NCI-H1694 (cell line): ENCODE measurements around the gene PACS2.

Source experiments
- DNase-seq: peaks from one replicate; lab custom pipeline; 2025; lab: John Stamatoyannopoulos, UW

The PACS2 gene

DNA sequence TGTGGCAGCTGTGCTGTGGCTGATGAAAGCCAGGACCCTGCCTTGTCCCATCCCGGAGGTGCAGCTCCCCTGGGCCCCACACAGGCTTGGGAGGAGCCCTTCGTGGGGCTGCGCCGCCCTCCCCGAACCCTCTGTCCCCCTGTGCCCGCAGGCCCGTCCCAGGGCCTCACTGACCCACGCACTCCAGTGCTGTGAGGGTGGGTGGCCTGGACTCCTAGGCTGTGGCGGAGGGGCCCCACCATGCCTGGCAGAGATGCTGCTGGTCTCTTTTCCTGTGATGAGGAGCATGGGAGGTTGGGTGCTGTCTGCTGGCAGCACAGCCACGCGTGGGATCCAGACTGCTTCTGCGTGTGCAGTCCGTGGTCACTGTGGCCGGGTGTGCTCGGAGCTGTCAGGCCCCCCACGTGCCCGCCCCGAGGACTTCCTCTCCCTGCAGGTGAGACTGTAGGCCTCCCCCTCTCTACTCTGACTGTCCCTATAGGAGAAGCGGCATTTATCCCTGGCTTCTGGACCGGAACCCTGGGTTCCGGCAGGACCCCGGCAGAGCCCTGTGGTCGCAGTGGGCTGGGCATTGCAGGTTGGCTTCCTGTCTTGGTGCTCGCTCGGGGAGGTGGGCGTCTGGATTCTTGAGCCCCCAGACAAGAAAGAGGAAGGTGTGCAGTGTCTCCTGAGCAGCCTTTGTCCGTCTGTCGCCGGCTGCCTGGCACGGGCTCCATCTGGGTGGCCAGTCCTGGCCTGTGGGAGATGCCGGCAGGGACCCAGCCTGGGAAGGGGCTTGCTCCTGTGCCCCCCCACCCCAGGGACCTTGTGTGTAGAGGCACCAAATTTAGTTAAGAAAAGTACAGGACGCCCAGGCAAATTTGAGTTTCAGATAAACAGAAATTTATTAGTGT, 107.4 kb downstream of the PACS2 start:
- no peak for DNase-seq

DNA sequence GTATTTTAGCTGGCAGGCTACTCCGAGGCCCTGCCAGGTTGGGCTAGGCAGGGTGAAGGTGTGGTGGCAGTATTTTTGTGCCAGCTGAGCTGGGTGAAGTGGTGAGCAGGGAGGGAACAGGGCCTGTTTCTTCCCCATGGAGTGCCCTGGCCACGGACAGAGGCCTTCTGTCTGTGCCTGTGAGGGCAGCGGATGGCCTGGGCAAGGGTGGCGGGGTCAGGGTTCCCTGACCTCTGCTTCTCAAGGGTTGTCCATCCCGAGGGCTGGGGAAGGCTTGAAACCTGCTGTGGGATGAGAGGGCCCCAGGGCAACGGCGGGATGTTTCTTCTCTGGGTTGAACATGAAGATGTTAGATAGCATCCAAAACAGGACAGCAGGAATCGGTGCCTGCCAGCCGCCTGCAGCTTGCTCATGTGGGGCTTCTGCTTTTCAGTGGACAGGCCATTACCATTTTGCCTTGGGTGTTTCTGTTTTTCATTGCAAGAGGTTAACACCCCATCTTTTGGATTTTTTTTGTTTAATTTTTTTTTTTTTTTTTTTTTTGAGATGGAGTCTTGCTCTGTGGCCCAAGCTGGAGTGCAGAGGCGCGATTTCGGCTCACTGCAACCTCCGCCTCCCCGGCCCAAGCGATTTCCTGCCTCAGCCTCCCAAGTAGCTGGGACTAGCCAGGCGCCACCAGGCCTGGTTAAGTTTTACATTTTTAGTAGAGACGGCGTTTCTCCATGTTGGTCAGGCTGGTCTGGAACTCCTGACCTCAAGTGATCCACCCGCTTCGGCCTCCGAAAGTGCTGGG, 108.3 kb downstream of the PACS2 start:
- DNase-seq, result no peak

- DNase-seq, result no peak
These were observed 109.1 kb downstream of the PACS2 start for GRCh38 chr14:105423488-105424195.

DNA sequence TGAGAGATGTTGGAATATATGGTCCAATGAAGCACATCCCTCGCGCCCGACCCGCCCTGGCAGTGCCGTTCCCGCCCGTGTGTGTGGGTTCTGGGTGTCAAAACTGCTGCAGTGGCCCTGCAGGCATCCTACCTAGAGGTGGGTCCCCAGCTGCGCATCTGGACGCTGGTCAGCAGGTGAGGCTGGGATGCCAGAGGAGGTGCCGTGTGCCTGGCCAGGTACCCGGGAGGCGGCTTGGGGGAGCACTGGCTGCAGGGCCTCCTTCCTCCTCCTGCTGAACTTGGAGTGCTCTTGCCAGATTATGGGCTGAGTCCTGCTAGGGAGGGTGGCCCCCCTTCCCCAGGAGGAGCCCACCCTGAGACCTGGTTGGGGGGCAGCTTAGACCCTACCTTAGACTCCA, 110.3 kb downstream of the PACS2 start:
- DNase-seq, result no peak

DNA sequence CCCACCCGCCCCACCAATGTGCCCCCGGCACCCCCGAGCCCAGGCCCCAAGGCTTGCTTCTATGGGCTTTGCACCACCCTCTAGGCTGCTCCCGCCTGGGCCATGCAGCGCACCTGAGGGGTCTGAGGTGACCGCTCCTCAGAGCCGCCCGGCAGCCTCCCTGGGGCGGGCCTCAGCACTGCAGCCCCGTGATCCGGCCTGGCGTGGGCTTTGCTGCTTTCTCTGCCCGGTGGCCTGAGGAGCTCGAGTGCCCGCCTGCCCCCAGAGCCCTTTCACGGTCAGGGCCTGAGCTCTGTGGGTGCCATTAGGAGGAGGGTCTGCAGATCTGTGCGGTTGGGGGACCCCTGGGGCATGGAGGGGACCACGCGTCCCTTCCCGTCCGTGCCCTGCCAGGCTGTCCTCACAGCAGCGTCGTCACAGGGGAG, 111.3 kb downstream of the PACS2 start:
- DNase-seq, result no peak

- no peak for DNase-seq
These were observed 112.0 kb downstream of the PACS2 start for GRCh38 chr14:105426416-105427130.

GRCh38 chr14:105427412-105427811, 112.9 kb downstream of the PACS2 start:
- no peak for DNase-seq

DNA sequence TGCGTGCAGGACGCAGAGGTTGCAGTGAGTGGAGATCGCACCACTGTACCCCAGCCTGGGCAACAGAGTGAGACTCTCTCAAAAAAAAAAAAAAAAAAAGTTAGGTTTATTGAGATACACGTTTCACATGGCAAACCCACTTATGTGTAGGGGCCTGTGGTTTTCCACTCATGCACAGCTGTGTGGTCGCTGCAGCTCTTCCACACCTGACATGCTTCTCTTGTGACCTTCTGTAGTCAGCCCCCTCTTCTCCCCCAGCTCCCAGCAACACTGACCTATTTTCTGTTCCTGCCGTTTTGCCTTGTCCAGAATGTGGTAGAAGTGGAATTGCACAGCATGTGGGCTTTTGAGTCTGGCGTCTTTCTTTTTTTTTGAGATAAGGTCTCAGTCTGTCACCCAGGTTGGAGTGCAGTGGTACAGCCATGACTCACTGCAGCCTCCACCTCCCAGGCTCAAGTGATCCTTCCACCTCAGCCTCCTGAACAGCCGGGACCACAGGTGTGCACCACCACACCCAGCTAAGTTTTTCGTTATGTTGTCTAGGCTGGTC, 113.5 kb downstream of the PACS2 start:
- no peak for DNase-seq

DNA sequence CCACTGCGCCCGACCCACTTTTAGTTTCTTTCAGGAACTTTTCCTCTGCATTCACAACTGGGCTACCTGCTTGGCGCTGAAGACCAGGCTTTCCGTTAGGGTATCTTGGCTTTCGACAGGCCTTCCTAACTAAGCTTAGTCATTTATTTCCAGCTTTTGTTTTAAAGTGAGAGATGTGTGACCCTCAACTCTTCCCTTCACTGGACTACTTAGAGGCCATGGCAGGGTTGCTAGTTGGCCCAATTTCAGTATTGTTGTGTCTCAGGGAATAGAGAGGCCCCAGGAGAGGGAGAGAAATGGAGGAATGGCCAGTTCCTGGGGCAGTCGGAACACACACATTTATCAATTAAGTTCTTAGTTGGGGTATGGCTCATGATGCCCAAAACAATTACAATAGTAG, 115.5 kb downstream of the PACS2 start:
- DNase-seq, result no peak

DNA sequence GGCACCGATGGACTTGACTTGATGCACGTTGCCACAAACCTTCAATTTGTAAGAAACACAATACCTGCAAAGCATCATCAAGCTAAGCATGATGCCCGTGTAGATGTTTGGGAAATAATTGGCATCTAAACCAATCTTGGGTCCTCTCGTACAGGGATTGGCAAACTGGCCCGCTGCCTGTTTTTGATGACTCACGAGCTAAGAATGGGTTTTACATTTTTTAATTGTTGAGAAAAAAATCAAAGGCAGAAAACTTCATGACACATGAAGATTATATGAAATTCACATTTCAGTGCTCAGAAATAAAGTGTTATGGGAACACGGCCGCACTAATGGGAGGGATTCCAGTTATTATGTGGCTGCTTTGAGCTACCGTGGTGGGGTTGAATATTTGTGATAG, 116.0 kb downstream of the PACS2 start:
- DNase-seq, result no peak

- no peak for DNase-seq
These were observed 116.7 kb downstream of the PACS2 start for GRCh38 chr14:105431256-105431655.

- no peak for DNase-seq
These were observed 118.1 kb downstream of the PACS2 start for GRCh38 chr14:105432657-105433056.

DNA sequence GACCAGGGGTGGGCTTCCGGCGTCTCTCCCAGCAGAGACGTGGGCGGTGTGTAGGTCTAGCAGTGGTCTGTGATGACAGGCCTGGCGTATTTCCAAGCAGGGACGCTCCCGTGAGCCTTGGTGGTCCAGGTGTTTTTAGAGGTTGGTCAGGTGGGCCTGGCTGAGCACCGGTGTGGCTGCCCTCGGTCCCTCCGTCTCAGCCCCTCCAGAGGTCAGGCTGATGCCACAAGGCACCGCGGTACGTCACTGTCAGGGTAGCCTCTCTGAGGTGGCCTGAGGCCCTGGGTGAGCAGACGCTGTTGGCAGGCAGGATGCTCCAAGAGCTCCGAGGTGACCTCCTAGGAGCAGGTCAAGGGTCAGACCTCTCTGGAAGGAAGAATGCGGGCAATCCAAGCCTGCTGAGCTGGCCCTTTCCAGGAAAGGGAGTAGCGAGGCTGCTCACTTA, 118.6 kb downstream of the PACS2 start:
- DNase-seq, result no peak

- no peak for DNase-seq
These were observed 121.9 kb downstream of the PACS2 start for GRCh38 chr14:105436402-105436801.

GRCh38 chr14:105436891-105437722, 122.6 kb downstream of the PACS2 start:
- DNase-seq, result no peak

DNA sequence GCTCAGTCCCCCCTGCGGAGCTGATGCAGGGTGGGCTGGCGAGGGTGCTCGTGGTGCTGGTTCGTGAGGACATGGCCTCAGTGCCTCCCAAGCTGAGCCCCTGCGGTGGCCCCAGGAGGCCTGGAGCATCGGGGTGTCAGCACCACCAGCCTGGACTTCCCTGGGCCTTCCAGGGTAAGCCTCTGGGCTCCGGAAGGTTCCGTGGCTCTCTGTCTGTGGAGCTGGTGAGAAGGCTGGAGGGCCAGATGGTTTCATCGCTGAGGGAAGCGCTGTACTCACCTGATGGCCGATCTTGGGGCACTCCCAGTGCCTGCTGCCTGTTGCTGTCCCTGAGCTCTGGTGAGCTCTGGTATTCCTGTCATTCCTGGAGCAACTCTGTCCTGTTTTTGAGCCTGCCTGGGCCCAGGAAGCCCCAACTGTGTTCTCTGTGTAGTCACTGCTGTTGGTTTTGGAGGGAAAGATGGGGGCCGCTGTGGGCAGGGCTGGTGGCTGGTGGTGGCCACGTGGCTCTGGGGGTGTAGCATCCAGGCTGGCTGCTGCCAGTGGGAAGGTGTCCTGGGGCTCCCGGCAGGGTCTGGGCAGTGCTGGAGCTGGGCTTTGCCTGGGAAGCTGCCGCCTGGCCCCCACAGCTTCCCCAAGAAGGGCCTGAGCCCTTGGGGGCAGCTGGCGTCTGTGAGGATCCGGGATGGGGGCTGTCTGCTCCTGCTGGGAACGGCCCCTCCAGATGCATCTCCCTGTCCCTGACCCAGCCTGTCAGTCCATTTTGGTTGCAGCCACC, 123.4 kb downstream of the PACS2 start:
- DNase-seq, result no peak

DNA sequence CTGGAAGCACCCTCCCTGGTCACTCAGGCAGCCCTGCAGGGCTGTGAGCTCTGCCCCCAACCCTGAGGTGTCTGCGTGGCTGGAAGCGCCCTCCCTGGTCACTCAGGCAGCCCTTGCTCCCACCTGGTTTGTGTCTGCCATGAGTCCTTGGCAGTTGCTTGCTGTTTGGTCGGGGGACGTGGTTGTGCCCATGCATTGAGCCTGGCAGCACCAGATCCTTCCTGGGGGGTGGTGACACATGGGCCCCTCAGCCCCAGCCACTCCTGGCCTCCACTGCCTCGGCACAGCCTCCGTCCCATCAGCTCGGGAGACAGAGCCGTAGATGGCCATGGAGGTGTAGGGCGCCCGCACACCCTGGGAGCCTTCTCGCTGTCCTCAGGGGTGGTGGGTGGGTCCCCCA, 124.6 kb downstream of the PACS2 start:
- DNase-seq, result no peak

- DNase-seq, result peak; percentile 99
These were observed 125.4 kb downstream of the PACS2 start for GRCh38 chr14:105439710-105440553.

GRCh38 chr14:105440554-105440900, 126.0 kb downstream of the PACS2 start:
- no peak for DNase-seq
